Stimulated activated CD8-positive, alpha-beta memory T cell treated with anti-CD3 and anti-CD28 coated beads, Interleukin-7, amount 100 ng/mL, for 48 hours (primary cell): ENCODE data around the gene RAVER2.
"Not testable (repeated sequence)": the region's sequence is repeated elsewhere in the genome, so short reads cannot be mapped to it uniquely, and the experiment has no call there.

Source experiments
- DNase-seq, 2 donors: peaks; one replicate each; pipeline ENCODE4 v3.0.0-alpha.2; 2020; ENCODE audit warnings: low read depth in 1 of 2; ENCODE audit errors: extremely low read depth in 1 of 2

Gene RAVER2, protein sequence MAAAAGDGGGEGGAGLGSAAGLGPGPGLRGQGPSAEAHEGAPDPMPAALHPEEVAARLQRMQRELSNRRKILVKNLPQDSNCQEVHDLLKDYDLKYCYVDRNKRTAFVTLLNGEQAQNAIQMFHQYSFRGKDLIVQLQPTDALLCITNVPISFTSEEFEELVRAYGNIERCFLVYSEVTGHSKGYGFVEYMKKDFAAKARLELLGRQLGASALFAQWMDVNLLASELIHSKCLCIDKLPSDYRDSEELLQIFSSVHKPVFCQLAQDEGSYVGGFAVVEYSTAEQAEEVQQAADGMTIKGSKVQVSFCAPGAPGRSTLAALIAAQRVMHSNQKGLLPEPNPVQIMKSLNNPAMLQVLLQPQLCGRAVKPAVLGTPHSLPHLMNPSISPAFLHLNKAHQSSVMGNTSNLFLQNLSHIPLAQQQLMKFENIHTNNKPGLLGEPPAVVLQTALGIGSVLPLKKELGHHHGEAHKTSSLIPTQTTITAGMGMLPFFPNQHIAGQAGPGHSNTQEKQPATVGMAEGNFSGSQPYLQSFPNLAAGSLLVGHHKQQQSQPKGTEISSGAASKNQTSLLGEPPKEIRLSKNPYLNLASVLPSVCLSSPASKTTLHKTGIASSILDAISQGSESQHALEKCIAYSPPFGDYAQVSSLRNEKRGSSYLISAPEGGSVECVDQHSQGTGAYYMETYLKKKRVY

DNA sequence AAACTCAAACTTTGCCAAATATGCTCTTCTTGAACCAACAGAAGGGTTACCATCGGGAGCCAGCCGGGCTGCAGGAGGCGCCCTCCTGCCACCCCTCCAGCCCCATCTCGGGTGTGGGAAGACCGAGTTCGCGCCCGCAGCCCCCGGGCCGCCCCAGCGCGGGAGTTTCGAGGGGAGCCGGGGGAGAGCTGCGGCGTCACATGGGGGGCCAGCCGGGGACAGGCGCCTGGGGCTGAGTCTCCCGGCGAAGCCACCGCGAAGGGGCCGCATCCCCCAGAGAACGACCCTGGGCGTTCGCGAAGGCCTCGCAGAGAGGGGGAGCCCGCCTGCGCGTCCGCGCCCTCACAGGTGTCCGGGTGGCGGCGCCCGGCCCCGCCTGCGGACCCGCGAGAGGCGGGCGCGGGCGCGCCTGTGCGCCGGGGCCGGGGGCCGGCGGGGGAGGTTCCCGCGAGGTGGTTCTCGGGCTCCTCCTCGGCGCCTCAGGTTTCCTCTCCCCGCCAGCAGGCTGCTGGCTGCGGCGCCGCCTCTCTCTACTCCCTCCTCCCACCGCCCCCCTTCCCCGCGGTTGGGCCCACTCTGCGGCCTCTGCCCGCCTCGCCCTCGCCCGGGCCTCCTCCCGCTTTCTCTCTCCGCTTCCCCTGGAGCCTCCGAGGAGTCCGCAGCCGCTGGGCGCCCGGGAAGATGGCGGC lies at the start of gene RAVER2:
TSS of gene RAVER2 (plus strand) at position 584 of the 689 bp plus-strand sequence. CDS start at position 682, 98 bp downstream.
- DNase-seq: peak; percentile 16 to 40

DNA sequence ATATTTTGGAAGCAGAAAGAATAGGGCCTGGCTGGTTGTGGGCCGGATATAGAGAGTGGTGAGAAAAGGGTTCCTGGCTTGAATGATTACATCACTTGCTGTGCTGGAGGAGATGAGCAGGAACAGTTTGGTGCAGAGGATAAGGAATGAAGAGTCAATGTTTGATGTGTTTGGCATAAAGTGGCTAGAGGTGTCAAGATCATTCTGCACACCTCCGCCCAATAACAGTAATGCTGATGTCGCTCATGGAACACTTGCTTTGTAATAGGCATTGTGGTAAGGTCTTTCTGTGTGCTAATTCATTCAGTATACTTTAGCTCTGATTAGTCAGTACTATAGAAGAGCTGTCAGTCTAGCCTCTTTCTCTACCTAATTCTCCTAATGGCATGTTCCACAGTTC lies 48.0 kb upstream of the RAVER2 start:
- DNase-seq: no peak

DNA sequence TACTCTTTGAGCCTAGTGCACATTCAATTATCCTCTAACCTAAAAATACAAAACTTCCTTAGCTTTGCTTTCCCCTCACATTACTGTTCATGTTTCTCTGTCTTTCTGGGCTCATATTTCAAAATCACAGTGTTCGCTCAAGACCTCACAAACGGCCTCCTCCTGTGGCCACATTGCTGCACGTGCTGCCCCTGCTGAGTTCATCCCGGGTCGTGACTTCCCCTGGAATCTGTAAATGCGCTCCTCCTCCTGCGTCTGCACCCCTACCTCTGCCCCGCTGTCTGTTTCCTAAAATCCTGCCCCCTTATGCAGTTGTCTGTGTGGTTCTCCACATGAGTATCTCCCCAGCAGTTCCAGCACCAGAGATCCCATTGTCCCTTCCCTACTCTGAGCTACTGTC lies 45.5 kb upstream of the RAVER2 start:
- DNase-seq: no peak

DNA sequence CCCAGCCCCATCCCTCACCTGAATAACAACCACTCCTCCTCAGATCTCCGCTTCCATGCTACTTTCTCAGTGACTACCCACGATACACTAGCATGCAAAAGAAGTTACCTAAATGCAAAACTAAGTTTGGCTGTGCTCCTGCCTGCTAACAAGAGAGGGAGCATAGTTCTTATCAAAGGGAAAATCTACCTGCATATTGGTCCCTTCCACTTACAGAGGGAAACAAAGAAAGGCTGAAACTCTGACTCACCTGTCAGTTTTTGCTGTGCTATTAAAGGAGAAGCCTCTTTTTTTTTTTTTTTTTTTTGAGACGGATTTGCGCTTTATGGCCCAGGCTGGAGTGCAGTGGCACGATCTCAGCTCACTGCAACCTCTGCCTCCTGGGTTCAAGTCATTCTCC lies 43.8 kb upstream of the RAVER2 start:
- DNase-seq: no peak

DNA sequence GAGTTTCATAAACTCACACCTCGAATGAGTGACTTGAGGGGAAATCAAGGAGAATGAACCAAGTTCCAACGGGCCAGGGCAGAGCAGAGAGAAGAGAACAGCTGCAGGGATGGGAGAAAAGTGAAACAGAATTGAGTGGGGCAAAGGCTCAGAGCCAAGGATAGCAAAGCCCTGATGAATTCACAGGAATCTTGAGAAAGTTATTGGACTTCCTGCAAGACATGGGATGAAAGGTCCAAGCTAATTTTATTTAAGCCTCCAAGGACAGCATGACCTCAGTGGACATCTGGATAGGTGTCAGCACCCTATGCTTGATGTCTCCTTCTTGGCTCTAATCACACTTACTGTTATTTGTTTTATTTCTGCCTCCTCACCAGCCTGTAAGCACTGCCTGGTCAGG lies 43.0 kb upstream of the RAVER2 start:
- no peak for DNase-seq

DNA sequence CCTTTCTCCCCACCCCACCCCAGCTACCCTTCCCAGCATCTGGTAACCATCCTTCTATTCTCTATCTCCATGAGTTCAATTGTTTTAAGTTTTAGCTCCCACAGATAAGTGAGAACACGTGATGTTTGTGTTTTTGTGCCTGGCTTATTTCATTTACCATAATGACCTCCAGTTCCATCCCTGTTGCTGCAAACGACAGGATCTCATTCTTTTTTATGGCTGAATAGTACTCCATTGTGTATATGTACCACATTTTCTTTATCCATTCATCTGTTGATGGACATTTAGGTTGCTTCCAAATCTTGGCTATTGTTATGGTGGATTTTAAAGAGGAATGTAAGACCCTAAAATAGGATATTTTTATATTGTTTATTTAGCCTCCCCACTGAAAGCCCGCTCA lies 42.2 kb upstream of the RAVER2 start:
- DNase-seq: not testable (repeated sequence)

DNA sequence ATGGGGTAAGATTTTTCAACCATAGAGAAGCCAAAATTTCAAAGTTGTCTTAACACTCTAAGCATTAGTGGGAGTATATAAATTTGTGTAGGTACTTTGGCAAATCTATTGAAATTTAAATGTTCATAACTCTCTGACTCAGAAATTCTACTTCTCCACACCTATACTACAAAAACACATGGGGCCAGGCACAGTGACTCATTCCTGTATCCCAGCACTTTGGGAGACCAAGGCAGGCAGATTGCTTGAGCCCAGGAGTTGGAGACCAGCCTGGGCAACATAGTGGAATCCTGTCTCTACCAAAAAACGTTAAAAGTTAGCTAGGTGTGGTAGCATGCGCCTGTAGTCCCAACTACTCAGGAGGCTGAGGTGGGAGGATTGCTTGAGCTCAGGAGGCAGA lies 41.3 kb upstream of the RAVER2 start:
- DNase-seq: no peak

DNA sequence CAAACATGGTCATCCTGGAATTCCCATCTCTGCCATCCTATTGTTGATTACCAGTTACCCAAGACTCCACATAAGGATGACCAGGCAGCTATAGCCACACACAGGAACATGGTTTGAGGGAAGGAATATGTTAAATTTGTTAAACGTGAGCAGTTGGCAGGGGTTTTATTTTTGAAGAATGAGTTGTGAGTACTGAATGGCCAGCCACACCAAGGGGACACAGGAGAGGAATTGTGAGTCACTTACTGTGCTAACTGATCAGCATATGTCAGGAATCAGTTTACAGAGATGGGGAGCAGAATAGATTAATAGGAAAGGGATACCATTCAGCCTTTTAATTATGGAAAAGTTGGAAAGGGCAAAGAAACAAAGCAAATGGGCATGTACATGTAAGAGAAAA lies 39.3 kb upstream of the RAVER2 start:
- DNase-seq: no peak

DNA sequence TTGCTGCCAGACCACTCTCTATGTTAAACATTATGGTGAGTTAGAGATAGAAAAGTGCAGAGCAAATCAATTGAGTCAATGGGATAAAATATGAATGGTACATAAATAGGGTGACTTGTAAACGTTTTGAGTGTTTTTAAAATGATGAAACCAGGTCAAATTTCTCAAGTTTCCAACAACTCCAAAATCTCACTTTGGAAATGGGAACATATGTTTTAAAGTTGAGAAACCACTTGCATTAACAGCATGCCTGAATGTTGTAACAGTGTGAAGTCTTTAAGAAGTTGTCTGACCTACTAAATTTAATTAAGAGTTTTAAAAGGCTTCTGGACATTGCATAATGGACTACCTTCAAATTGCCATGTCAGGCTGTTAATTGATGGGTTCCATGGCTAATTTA lies 33.6 kb upstream of the RAVER2 start:
- no peak for DNase-seq

DNA sequence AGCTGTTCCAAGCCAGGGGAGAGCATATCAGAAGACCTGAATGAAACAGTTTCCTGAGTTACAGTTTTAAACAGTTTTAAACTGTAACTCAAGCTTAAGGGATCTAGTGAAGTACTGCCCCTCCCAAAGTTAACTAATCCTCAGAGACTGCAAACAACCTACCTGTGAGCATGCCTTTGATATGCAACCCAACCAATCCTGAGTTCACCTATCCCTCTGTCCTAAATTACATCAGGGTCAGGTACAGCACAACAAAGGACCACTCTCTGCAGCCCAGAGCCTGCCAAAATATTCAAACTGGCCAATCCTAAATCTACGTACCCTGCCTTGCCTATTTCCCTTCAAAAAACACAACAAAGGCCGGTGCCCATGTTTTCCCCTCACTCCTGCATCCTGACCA lies 32.8 kb upstream of the RAVER2 start:
- DNase-seq: no peak

DNA sequence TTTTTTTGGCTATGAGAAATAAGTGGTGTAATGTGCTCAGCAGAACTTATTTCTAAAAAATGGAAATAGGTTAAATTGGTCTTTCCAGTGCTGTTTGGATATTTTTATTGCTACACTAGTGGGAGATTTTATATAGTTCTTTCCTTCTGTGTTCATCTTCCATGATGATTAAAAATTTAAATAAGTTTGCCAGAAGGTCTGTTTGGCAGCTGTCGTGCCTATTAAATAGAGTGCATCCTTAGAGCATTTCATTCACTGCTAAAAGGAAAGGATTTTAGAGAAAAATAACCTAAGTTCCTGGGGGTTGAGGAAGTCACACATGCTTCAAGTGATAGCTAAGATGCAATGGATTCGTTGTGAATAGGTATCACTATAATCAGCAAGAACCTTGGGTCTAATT lies 29.7 kb upstream of the RAVER2 start:
- DNase-seq: no peak

DNA sequence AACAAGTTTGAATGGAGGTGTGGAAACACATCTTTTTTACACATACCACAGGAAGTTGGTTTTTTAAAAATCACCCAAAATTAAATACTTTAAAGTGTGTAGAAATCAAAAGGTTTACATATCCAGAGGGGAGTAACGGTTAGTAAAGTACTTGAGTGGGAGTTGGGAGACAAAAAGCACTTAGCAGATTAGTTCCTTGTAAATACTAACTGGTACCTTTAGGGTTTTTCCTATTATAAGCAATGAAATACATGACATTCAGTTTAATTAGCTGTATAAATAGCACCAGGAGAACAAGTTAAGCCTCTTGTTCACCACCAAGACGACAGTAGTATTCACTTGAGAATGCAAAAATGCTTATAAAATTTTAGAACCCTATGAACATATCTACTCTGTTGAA lies 23.7 kb upstream of the RAVER2 start:
- DNase-seq: no peak

DNA sequence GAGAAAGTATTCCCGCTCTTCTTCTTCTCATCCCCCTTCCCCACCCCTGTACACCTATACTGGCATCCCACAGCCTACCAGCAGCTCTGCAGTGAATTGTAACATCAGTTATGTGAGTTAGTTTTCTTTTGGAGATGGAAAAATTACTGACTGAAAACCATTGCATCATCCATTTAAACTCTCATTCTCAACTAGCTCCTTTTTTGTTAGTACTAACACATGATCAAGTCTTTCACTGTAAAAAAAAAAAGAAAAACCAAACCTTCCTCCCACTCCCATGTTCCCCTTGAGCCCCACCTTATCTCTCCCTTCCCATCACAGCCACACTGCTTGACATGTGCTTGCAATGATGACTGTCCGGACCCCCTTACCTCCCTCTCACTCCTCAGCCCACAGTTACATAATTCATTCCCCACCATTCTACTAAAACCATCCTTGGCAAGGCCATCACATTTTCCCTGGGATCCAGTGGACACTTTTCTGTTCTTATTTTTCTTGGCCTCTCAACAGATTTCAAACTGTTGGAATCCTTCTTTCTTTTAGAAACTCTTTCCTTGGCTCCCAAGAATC lies 23.2 kb upstream of the RAVER2 start:
- DNase-seq: no peak

DNA sequence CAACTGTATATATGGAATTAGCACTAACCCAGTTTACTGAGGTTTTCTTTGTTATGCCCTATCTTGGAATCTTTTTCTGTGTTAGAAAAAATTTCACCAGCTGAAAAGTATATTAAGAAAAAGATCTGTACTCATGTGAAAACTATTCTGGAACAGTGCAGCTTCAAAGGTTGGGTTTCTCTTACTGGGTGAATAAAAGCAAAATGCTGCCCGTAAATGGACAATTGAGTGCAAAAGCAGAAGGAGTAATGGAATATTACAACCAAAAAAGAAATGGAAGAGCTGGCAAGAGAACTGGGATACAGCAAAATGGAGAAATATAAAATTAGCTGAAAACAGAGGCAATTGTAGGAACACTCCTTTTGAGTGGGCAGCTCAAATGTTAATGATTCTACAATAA lies 17.0 kb upstream of the RAVER2 start:
- no peak for DNase-seq

DNA sequence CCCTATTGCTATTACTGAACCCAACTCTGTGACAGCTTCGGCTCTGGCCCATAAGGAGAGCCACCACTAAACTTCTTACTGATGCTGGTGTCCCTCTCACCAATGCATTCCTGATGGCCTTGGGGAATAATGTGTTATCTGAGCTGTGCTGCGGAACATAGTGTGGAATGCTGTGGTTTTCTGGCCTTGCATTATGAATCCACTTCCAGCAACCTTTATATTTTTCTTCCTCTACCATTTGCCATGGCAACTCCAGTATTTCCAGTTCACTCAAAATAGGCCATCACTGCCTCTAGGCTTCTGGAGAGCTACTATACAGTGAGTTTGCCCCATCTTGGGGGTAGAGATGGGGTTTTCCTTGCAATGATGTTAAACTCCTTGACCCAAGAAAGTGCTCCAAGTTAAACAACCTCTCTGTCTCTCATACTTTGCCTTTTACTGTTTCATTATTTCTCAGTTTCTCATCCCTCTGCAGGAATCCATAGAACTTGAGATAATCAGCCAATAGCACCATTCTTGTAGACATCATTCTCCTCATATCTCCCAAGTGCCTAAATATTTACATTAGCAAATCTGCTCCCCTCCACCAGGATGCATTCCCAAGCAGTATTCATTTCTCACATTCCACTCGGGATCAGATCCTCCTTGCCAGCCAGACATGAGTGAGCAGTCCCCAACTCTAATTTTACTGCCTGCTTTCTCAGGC lies 11.1 kb upstream of the RAVER2 start:
- DNase-seq: no peak

DNA sequence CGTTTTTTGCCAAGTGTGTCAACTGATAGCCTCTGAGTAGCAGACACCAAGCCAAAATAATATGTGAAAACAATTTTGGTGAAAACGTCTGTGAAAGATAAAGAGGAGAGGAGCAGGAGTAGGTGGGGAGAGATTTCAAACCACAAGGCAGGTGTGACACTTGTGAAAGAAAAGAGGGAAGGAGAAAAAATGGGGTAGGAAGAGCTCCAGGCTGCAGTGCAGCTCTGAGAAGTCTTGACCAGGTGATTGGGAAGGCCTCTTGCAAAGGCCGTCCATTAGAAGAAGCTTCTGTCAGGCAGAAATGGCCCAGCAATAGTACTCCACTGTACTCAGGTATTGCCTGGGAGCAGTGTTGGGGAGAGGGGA lies 10.6 kb upstream of the RAVER2 start:
- DNase-seq: no peak

DNA sequence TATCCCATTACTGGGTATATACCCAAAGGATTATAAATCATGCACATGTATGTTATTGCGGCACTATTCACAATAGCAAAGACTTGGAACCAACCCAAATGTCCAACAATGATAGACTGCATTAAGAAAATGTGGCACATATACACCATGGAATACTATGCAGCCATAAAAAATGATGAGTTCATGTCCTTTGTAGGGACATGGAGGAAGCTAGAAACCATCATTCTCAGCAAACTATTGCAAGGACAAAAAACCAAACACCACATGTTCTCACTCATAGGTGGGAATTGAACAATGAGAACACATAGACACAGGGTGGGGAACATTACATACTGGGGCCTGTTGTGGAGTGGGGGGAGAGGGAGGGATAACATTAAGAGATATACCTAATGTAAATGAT lies 4.2 kb upstream of the RAVER2 start:
- DNase-seq: not testable (repeated sequence)

DNA sequence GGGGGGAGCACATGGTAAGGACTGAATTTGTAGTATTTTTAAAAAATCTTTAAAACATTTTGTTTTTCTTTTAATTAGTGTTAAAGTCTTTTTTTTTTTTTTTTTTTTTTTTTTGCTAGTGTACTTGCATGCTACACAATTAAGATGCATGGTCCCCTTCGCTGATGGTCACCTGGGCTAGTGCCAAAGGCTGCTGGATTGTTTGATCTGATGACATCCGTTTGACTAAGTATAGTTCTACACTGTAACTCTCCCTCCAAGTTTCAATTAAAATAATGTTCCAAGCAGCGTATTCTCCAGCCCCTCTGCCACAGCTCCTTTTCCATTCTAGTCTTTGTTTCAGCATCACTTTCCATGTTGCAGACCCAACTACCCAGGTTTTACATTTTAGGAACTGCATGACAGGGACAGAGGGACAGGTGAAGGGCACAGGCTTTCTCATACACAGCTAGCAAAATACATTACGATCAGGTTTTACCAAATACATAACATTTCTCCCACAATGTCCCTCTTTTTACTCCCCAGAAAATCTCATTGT lies 852 bp upstream of the RAVER2 start:
- no peak for DNase-seq

DNA sequence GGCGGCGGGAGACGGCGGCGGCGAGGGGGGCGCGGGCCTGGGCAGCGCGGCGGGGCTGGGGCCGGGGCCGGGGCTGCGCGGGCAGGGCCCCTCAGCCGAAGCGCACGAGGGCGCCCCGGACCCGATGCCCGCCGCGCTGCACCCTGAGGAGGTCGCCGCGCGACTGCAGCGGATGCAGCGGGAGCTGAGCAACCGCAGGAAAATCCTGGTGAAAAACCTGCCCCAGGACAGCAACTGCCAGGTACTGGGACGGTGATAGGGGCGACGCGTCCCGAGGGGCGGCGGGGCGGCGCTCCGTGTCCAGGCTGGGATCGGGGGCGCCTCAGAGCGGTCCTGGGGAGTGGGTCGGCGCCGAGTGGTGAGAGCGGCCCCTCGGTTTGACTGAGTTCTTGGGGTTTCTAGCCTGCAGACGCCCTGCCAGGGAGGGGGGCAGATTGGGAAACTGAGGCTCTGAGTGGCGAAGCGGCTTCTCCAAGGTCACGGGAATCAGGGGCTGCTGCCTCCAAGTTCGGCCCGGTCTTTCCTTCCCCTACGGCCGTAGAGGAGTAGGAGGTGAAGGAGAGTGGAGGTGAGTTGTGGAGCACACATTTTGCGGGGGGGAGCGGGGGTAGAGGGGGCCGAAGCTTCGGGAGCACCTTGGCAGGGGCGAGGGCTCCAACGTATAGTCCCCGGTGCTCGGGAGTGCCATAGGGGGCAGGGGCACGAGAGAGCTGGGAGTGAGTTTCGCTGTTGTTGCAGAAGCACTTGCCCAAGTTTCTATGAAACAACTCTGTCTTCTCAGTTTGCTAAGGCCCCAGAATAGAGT lies 508 bp downstream of the RAVER2 start:
- no peak for DNase-seq
